Thyroid gland (tissue), 4 donors: ENCODE results near the gene OTULIN. TPM values are rescaled to one million over a fixed set of nuclear protein-coding genes. Genes with fewer than 3 reads are reported as not detected.

Experiments used
- DNase-seq, 2 donors: peaks; one replicate each; pipeline ENCODE4 v3.0.0-alpha.2; 2019
- H3K27ac ChIP-seq, 3 donors: fragments of 200-600 bp; sonication (generic); 1 replicate in 2 of 3; 2 replicates in 1 of 3; pipeline ENCODE4 v1.5.1; 2016 to 2019; ENCODE audit warnings: mild to moderate bottlenecking in 1 of 3, moderate library complexity in 1 of 3
- H3K27me3 ChIP-seq: fragments of 200-600 bp; sonication (generic); one replicate; pipeline ENCODE4 v1.5.1; 2019
- H3K36me3 ChIP-seq, 2 donors: fragments of 200-600 bp; sonication (generic); one replicate each; pipeline ENCODE4 v1.5.1; 2016 to 2019
- H3K4me1 ChIP-seq, 2 donors: fragments of 200-600 bp; sonication (generic); one replicate each; pipeline ENCODE4 v1.5.1; 2017 to 2019
- H3K4me3 ChIP-seq, 3 donors: fragments of 200-600 bp; sonication (generic); replicated peaks in 1 of 3; 1 replicate in 2 of 3; 2 replicates in 1 of 3; pipeline ENCODE4 v1.5.1; 2016; ENCODE audit warnings: mild to moderate bottlenecking in 1 of 3
- H3K9me3 ChIP-seq: fragments of 200-600 bp; sonication (generic); one replicate; pipeline ENCODE4 v1.5.1; 2017
- CTCF ChIP-seq, 6 experiments: fragments of 200-600 bp in 3 of 6; fragments of 450-650 bp in 3 of 6; sonication (generic) in 3 of 6; IDR thresholded peaks; one replicate each; pipeline ENCODE4 v1.5.1; 2016 to 2019; ENCODE audit warnings: antibody characterized with exemption in 6 of 6, mild to moderate bottlenecking in 2 of 6, inconsistent platforms in 1 of 6, moderate library complexity in 1 of 6
- POLR2A ChIP-seq, 2 donors: fragments of 450-650 bp; IDR thresholded peaks; one replicate each; pipeline ENCODE4 v1.6.1; 2017; ENCODE audit warnings: antibody characterized with exemption in 2 of 2, mild to moderate bottlenecking in 2 of 2, moderate library complexity in 1 of 2
- WGBS, 2 donors: methylation state at CpG; one replicate each; pipeline ENCODE4 v1.1.5; 2017; 5-methylcytosine and 5-hydroxymethylcytosine counted together
- intact Hi-C: fragments of 100-400 bp; cut with DNase I; formaldehyde crosslinking; loops from one replicate; pipeline ENCODE4 v1.15.1; 2023
- total RNA-seq, 4 donors: library from RNA; depleted of rRNA; stranded (reverse); fragments of >200 nt; gene quantifications; one replicate each; pipeline ENCODE4 v1.2.3, GENCODE V29; 2016

Gene OTULIN
- total RNA-seq, 4 donors from 2014 or later: 18.0 to 42.7 (median 30.7) TPM

GRCh38 chr5:14721990-14722656 is 57.6 kb downstream of the OTULIN start:
- H3K4me3 ChIP-seq: no peak overlapping the region
- H3K9me3 ChIP-seq: no peaks in the 10 kb centered on the region
- 85 to 89% methylated on average over 7 of the region's 7 CpGs for WGBS, 2 donors
- intact Hi-C loops: no loop called here
- no peak for DNase-seq
- H3K27ac ChIP-seq: no peak overlapping the region
- no peaks in the 10 kb centered on the region for H3K4me1 ChIP-seq
- TF ChIP-seq POLR2A (IDR thresholded peaks at IDR 0.05): no peak
- TF ChIP-seq CTCF (IDR thresholded peaks at IDR 0.05): no peak
- H3K27me3 ChIP-seq: no peaks in the 10 kb centered on the region
- H3K36me3 ChIP-seq: peaks cover 0 to 5% of the 10 kb centered on the region in 2 donors

GRCh38 chr5:14722923-14723322 is 58.4 kb downstream of the OTULIN start:
- WGBS, 2 donors: 96% methylated on average over 8 of the region's 8 CpGs
- Histone ChIP-seq H3K36me3 (peaks cover 0 to 5% of the 10 kb centered on the region in 2 donors), H3K27me3 (no peaks in the 10 kb centered on the region), H3K4me3 (no peak overlapping the region), H3K27ac (no peak overlapping the region), H3K9me3 (no peaks in the 10 kb centered on the region), H3K4me1 (no peaks in the 10 kb centered on the region)
- DNase-seq: no peak
- TF ChIP-seq CTCF (IDR thresholded peaks at IDR 0.05): no peak
- intact Hi-C loops: no loop called here

- Histone ChIP-seq H3K27ac (no peak overlapping the region), H3K27me3 (no peaks in the 10 kb centered on the region), H3K4me3 (no peak overlapping the region), H3K36me3 (peaks cover 0 to 5% of the 10 kb centered on the region in 2 donors), H3K9me3 (no peaks in the 10 kb centered on the region), H3K4me1 (no peaks in the 10 kb centered on the region)
- intact Hi-C loops: no loop called here
- no peak for TF ChIP-seq CTCF (IDR thresholded peaks at IDR 0.05)
- no peak for TF ChIP-seq POLR2A (IDR thresholded peaks at IDR 0.05)
- DNase-seq: no peak
- WGBS, 2 donors: 91% methylated on average over 4 of the region's 4 CpGs
Observed at GRCh38 chr5:14723701-14724132, 59.2 kb downstream of the OTULIN start.

- intact Hi-C loops: loop anchor here (5.0 kb wide), 1 partner anchor 288 kb away; no protein-coding TSS in a partner anchor
Observed at GRCh38 chr5:14724633-14725032, 60.1 kb downstream of the OTULIN start.

GRCh38 chr5:14726066-14726838 is 61.7 kb downstream of the OTULIN start:
- H3K9me3 ChIP-seq: no peaks in the 10 kb centered on the region
- intact Hi-C loops: loop anchor here (5.0 kb wide), 1 partner anchor 286 kb away; no protein-coding TSS in a partner anchor
- H3K4me1 ChIP-seq: no peaks in the 10 kb centered on the region
- H3K27me3 ChIP-seq: no peaks in the 10 kb centered on the region
- DNase-seq: no peak
- H3K27ac ChIP-seq: no peak overlapping the region
- H3K4me3 ChIP-seq: no peak overlapping the region
- TF ChIP-seq POLR2A (IDR thresholded peaks at IDR 0.05) (no peak), CTCF (IDR thresholded peaks at IDR 0.05) (no peak)
- 88% methylated on average over 14 of the region's 14 CpGs for whole genome bisulfite sequencing, 2 donors
- peaks cover 0 to 5% of the 10 kb centered on the region in 2 donors for H3K36me3 ChIP-seq

More at GRCh38 chr5:14724633-14725032, 60.1 kb downstream of the OTULIN start:
- Histone ChIP-seq H3K9me3 (no peaks in the 10 kb centered on the region), H3K27ac (no peak overlapping the region), H3K27me3 (no peaks in the 10 kb centered on the region), H3K36me3 (peaks cover 0 to 5% of the 10 kb centered on the region in 2 donors), H3K4me3 (no peak overlapping the region), H3K4me1 (no peaks in the 10 kb centered on the region)
- TF ChIP-seq POLR2A (IDR thresholded peaks at IDR 0.05): no peak
- no peak for DNase-seq
- 89 to 93% methylated on average over 10 of the region's 10 CpGs for WGBS, 2 donors
